GM21423 (cell line): ENCODE measurements around the gene ABCA13.
"Not testable (repeated sequence)": the region's sequence is repeated elsewhere in the genome, so short reads cannot be mapped to it uniquely, and the experiment has no call there.

Experiments used
- ATAC-seq: cut with Tn5 transposase; IDR thresholded peaks from one replicate; pipeline ENCODE4 v1.9.1; 2021; ENCODE audit warnings: mild to moderate bottlenecking, moderate library complexity; ENCODE audit not compliant: unreplicated experiment

The ABCA13 gene, protein sequence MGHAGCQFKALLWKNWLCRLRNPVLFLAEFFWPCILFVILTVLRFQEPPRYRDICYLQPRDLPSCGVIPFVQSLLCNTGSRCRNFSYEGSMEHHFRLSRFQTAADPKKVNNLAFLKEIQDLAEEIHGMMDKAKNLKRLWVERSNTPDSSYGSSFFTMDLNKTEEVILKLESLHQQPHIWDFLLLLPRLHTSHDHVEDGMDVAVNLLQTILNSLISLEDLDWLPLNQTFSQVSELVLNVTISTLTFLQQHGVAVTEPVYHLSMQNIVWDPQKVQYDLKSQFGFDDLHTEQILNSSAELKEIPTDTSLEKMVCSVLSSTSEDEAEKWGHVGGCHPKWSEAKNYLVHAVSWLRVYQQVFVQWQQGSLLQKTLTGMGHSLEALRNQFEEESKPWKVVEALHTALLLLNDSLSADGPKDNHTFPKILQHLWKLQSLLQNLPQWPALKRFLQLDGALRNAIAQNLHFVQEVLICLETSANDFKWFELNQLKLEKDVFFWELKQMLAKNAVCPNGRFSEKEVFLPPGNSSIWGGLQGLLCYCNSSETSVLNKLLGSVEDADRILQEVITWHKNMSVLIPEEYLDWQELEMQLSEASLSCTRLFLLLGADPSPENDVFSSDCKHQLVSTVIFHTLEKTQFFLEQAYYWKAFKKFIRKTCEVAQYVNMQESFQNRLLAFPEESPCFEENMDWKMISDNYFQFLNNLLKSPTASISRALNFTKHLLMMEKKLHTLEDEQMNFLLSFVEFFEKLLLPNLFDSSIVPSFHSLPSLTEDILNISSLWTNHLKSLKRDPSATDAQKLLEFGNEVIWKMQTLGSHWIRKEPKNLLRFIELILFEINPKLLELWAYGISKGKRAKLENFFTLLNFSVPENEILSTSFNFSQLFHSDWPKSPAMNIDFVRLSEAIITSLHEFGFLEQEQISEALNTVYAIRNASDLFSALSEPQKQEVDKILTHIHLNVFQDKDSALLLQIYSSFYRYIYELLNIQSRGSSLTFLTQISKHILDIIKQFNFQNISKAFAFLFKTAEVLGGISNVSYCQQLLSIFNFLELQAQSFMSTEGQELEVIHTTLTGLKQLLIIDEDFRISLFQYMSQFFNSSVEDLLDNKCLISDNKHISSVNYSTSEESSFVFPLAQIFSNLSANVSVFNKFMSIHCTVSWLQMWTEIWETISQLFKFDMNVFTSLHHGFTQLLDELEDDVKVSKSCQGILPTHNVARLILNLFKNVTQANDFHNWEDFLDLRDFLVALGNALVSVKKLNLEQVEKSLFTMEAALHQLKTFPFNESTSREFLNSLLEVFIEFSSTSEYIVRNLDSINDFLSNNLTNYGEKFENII (N-terminal part only)

GRCh38 chr7:48171202-48171601, at the start of gene ABCA13:
Gene ABCA13, plus strand, starts transcription at chr7:48171458. Its CDS starts 26 bp downstream, at chr7:48171484.
- ATAC-seq: no peak

GRCh38 chr7:48126037-48126436, 45.2 kb upstream of the ABCA13 start:
- ATAC-seq: no peak

- no peak for ATAC-seq
These were observed 40.6 kb upstream of the ABCA13 start for GRCh38 chr7:48130658-48131108.

DNA sequence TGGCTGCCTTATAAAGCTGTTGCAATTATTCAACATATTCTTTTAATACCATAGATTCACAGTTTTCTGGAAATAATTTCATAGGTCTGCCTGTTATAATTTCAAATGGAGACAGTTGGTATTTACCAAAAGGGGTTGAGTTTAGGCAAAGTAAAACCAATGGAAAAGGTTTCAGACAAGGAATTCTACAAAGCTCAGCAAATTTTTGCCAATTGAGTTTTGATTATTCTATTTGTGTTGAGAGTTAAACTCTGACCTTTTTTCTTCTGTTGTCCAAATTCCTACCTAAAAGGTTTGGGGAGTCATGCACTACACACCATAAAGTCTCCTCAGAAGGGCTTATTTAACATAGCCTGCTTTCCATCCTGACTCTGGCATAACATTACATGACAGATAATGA, 38.5 kb upstream of the ABCA13 start:
- ATAC-seq: no peak

GRCh38 chr7:48139459-48139858, 31.8 kb upstream of the ABCA13 start:
- no peak for ATAC-seq

GRCh38 chr7:48140001-48140681, 31.1 kb upstream of the ABCA13 start:
- ATAC-seq: no peak

DNA sequence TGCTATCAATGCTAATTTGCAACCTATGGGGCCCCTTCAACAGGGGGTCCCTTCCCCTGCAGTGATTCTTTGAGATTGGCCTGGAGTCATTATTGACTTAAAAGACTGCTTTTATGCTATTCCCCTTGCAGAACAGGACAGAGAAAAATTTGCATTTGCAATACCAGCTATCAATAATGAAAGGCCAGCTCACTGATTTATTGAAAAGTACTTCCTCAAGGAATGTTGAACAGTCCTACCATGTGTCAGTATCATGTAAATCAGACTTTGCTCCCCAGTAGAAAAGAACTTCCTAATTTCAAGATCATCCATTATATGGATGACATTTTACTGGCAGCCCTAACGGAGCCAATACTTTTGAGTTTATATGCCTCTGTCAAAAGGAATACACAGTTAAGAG, 29.7 kb upstream of the ABCA13 start:
- no peak for ATAC-seq

DNA sequence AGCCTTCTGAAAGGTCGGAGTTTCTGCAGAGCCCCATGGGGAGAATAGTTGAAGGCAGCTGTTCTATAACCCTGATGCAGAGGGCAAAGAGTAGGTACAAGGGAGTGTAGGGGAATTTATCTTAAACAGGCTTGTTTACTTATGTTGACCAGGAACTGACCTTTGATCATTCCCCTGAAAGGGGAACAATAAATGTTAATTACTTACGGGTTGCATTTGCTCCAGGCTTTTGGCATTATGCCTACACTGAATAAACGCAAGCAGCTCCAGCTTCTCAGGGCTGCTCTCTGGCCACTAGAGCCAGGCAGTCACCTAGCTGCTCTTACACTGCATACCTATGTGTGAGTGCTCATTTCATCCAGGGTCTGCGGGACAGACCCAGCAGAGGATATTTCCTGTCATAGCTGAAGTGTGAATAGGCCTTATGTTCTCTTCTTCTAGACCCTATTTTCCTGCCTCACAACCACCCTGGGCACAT, 26.9 kb upstream of the ABCA13 start:
- no peak for ATAC-seq

GRCh38 chr7:48147078-48147591, 24.1 kb upstream of the ABCA13 start:
- ATAC-seq: no peak

GRCh38 chr7:48147690-48148089, 23.6 kb upstream of the ABCA13 start:
- not testable (repeated sequence) for ATAC-seq

DNA sequence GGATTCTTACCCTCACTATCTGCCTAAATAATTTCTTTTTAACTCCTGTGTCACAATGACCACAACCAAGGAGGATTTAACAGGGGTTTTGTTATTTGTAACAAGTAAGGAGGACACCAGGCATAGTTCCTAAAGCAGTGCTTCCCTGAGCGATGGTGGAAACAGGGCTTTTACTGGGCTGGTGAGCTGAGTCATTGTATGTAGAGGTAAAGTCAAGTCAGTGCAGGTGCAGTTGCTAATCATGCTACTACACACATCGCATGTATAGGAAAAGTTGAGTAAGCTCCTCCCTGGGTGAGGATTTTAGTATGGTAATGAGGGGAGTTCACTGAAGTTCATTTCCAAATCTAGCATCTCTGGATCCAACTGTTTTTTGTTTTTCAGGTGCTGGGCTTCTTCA, 22.9 kb upstream of the ABCA13 start:
- no peak for ATAC-seq

GRCh38 chr7:48149058-48149457, 22.2 kb upstream of the ABCA13 start:
- ATAC-seq: no peak

DNA sequence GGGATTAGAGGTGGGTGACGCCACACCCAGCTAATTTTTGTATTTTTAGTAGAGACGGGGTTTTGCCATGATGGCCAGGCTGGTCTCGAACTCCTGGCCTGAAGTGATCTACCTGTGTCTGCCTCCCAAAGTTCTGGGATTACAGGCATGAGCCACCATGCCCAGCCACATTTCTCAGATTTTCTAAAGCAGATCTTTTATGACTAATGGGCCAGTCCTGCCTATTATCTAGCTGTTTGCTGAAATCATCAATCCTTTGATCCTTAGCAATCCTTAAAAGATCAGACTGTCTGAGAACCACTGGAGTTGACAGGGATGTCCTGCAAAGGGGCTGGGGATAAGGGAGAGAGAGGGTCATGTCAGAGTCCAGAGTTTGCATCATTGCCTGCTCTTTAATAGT, 21.2 kb upstream of the ABCA13 start:
- ATAC-seq: no peak

DNA sequence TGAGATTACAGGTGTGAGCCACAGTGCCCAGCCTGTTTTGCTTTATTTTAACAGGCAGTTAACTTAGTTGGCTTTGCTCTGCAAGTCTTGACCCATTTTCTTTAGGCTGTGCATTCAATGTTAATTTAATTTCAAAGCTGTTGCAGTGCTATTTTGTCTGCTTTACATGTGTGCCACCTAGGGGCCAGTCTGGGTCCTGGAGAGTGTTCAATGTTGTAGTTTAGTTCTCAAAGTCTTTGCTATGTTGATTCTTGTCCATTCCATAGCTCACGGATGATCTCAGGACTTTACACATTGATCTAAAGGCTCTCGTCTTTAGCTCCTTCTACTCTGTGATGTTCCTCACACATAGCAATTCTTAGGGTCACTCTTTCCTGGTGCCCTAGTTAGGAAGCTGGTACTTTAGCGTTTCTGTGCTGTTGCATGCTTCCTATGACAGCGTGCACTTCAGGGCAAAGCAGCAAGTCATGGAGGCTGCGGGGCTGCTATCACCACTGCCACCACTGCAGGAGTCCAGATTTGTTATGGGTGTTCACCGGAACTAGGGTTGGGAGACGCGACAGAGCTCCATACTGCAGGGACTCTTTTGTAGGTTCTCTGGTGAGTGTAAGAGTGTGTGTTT, 16.4 kb upstream of the ABCA13 start:
- no peak for ATAC-seq

GRCh38 chr7:48158404-48158803, 12.9 kb upstream of the ABCA13 start:
- ATAC-seq: no peak

DNA sequence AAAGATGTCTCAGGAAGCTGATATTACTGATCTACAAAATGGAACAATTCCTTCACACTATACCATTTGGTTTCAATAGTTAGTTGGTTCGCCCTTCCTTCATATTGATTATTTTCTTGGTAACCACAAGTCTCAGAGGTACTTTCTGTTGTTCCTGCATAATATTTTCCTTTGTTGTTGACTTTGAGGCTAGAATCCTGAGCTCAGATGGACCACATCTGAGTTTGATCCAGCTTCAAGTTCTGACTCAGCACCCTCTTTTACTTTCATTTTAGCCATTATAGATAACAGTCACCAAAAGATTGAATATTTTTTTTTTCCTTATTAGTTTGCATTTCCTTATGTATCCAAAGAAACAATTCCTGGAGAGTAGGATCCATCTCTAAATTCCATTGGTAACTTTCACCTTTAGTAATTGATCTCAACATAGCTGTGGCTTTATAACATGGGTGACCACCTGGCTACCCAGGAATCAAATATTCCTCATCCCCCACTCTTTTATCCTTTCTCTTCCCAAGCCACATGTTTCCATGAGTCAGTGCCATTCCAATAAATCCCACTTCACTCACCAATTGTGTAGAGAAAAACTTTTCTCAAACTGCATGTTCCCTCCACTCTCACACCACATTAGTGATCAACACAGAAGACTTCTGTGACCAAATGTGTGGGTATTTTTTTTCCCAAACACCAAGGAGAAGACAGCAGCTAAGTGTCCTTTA, 9.7 kb upstream of the ABCA13 start:
- no peak for ATAC-seq

- no peak for ATAC-seq
These were observed 6.1 kb upstream of the ABCA13 start for GRCh38 chr7:48165157-48165556.

GRCh38 chr7:48168159-48168558, 3.1 kb upstream of the ABCA13 start:
- ATAC-seq: no peak

GRCh38 chr7:48170506-48170905, 752 bp upstream of the ABCA13 start:
- no peak for ATAC-seq
